Lung microvascular endothelial cell (primary cell): ENCODE measurements around the gene ARID1B. TPM values are rescaled to one million over a fixed set of nuclear protein-coding genes. Genes with fewer than 3 reads are reported as not detected.

ENCODE experiments used
- DNase-seq, 2 donors: peaks; one replicate each; pipeline versions ENCODE4 v3.0.0 to v3.0.0-alpha.2; 2010; ENCODE audit warnings: low read depth in 2 of 2
- total RNA-seq: library from RNA; depleted of rRNA; stranded (reverse); fragments of >200 nt; gene quantifications from 2 replicates; pipeline ENCODE4 v1.2.1, GENCODE V29; 2014

ARID1B gene
- total RNA-seq, 1 donor from 2014 or later = 33.1 TPM

GRCh38 chr6:156773935-156774852 lies 3.0 kb upstream of the ARID1B start:
- DNase-seq = no peak

GRCh38 chr6:156774863-156775405 lies 2.2 kb upstream of the ARID1B start:
- DNase-seq = peak; percentile 13 to 19

GRCh38 chr6:156775717-156776116 lies 1.5 kb upstream of the ARID1B start:
- peak; percentile 31 to 53 for DNase-seq

- peak; percentile 56 to 78 for DNase-seq
These were observed 723 bp upstream of the ARID1B start for GRCh38 chr6:156776470-156776839.

- DNase-seq = peak; percentile 58 to 61
These were observed 637 bp downstream of the ARID1B start for GRCh38 chr6:156777577-156778453.

- peak; percentile 47 to 54 for DNase-seq
These were observed 1.5 kb downstream of the ARID1B start for GRCh38 chr6:156778454-156779205.

- DNase-seq = peak; percentile 38 to 42
These were observed 2.3 kb downstream of the ARID1B start for GRCh38 chr6:156779206-156780094.

GRCh38 chr6:156780102-156780641 lies 3.0 kb downstream of the ARID1B start:
- peak; percentile 86 to 91 for DNase-seq

GRCh38 chr6:156780962-156781853 lies 4.0 kb downstream of the ARID1B start:
- DNase-seq = peak in 1 of 2 donors; percentile 11

GRCh38 chr6:156781861-156782631 lies 4.9 kb downstream of the ARID1B start:
- DNase-seq = peak; percentile 31 to 50

- peak in 1 of 2 donors; percentile 16 for DNase-seq
These were observed 5.6 kb downstream of the ARID1B start for GRCh38 chr6:156782691-156783320.

GRCh38 chr6:156783958-156784357 lies 6.8 kb downstream of the ARID1B start:
- no peak for DNase-seq

GRCh38 chr6:156786652-156787051 lies 9.5 kb downstream of the ARID1B start:
- no peak for DNase-seq

GRCh38 chr6:156787569-156788492 lies 10.7 kb downstream of the ARID1B start:
- DNase-seq = no peak

- DNase-seq = no peak
These were observed 12.1 kb downstream of the ARID1B start for GRCh38 chr6:156789081-156789943.
